ENCODE measurements around the gene TNIK. TPM values are rescaled to one million over a fixed set of nuclear protein-coding genes. Genes with fewer than 3 reads are reported as not detected.
A peak's percentile ranks its signal among the peaks of the same experiment; 100 is the strongest.

TNIK gene
- total and polyA plus RNA-seq, 2 of the 13 experiments (the other 11 are each of a cell fraction or from before 2014, with no cell fraction given): 0.15 to 0.22 TPM

- no peak for TF ChIP-seq ZNF234 (CRISPR knock-in tag; conservative IDR thresholded peaks at IDR 0.05)
- 0 out of 2 replicates have a peak, but pooled peaks have one; percentile 30 for TF ChIP-seq AKAP8 (CRISPR knock-in tag; IDR thresholded peaks at IDR 0.05)
- peak; percentile 84 for TF ChIP-seq ZMAT3 (CRISPR knock-in tag; conservative IDR thresholded peaks at IDR 0.05)
- peak; percentile 79 for TF ChIP-seq PRDM10 (CRISPR knock-in tag; IDR thresholded peaks at IDR 0.05; ENCODE audit: low read depth)
- no peak for TF ChIP-seq NFYB (CRISPR knock-in tag; IDR thresholded peaks at IDR 0.05)
- TF ChIP-seq ZNF224 (CRISPR knock-in tag; IDR thresholded peaks at IDR 0.05): peak; percentile 53; the same call in 1 of the 2 replicates
- peak; percentile 89 for TF ChIP-seq ZNF710 (CRISPR knock-in tag; IDR thresholded peaks at IDR 0.05; ENCODE audit: borderline replicate concordance)
- no peak; the same call in 1 of the 2 replicates for TF ChIP-seq EED (CRISPR knock-in tag; IDR thresholded peaks at IDR 0.05)
- no peak; the same call in none of the 2 replicates for TF ChIP-seq DRAP1 (CRISPR knock-in tag; IDR thresholded peaks at IDR 0.05)
- TF ChIP-seq IKZF1 (IDR thresholded peaks at IDR 0.05): no peak
- TF ChIP-seq TOPORS (CRISPR knock-in tag; IDR thresholded peaks at IDR 0.05): 0 out of 2 replicates have a peak, but pooled peaks have one; percentile 63
- TF ChIP-seq PTBP1 (IDR thresholded peaks at IDR 0.05; ENCODE audit: low read depth, low read length, poor library complexity, severe bottlenecking): no peak
- TF ChIP-seq ZKSCAN1 (IDR thresholded peaks at IDR 0.05; ENCODE audit: low read length): peak; percentile 38; the same call in 1 of the 2 replicates
- no peak for TF ChIP-seq ZNF597 (CRISPR knock-in tag; IDR thresholded peaks at IDR 0.05)
- TF ChIP-seq SIN3A (IDR thresholded peaks at IDR 0.05; ENCODE audit: borderline replicate concordance, low read depth, low read length): no peak
- no peak for TF ChIP-seq ZNF546 (CRISPR knock-in tag; conservative IDR thresholded peaks at IDR 0.05)
- TF ChIP-seq HINFP (CRISPR knock-in tag; IDR thresholded peaks at IDR 0.05; ENCODE audit: low read depth): no peak
- peak; percentile 77 for TF ChIP-seq ZNF275 (CRISPR knock-in tag; IDR thresholded peaks at IDR 0.05; ENCODE audit: borderline replicate concordance)
Measured at GRCh38 chr3:171044835-171045793, 415.1 kb downstream of the TNIK start (continued).

Measured in HepG2 (cell line).